H9 (cell line): ENCODE results near the gene CHMP3. TPM values are rescaled to one million over a fixed set of nuclear protein-coding genes. Genes with fewer than 3 reads are reported as not detected.

Experiments
- DNase-seq: peaks from one replicate; pipeline ENCODE4 v3.0.0-alpha.2; 2017
- H2AFZ ChIP-seq: one replicate; pipeline ENCODE4 v1.6.1; 2013; ENCODE audit warnings: mild to moderate bottlenecking, low read length, control low read depth, moderate library complexity
- H2AK5ac ChIP-seq: 2 replicates; pipeline ENCODE4 v1.6.1; 2013; ENCODE audit warnings: low read length, control low read depth, mixed read lengths; ENCODE audit not compliant: insufficient read length
- H2BK120ac ChIP-seq: one replicate; pipeline ENCODE4 v1.6.1; 2013; ENCODE audit warnings: low read depth, mild to moderate bottlenecking, low read length, control low read depth, inconsistent platforms; ENCODE audit not compliant: poor library complexity, severe bottlenecking
- H2BK12ac ChIP-seq: 2 replicates; pipeline ENCODE4 v1.6.1; 2013; ENCODE audit warnings: low read length, control low read depth, mixed read lengths, low read depth; ENCODE audit not compliant: insufficient read length
- H2BK15ac ChIP-seq: 2 replicates; pipeline ENCODE4 v1.6.1; 2013; ENCODE audit warnings: low read depth, low read length, control low read depth
- H2BK20ac ChIP-seq: one replicate; pipeline ENCODE4 v1.6.1; 2013; ENCODE audit warnings: low read depth, mild to moderate bottlenecking, low read length, control low read depth, inconsistent platforms; ENCODE audit not compliant: poor library complexity, severe bottlenecking
- H2BK5ac ChIP-seq: 2 replicates; pipeline ENCODE4 v1.6.1; 2013; ENCODE audit warnings: low read length, control low read depth, mixed read lengths; ENCODE audit not compliant: insufficient read length
- H3K14ac ChIP-seq: 2 replicates; pipeline ENCODE4 v1.6.1; 2013; ENCODE audit warnings: low read length, control low read depth; ENCODE audit not compliant: insufficient read depth
- H3K18ac ChIP-seq: 2 replicates; pipeline ENCODE4 v1.6.1; 2013; ENCODE audit warnings: low read depth, mild to moderate bottlenecking, mixed read lengths, low read length, control low read depth; ENCODE audit not compliant: insufficient read length
- H3K23ac ChIP-seq: 2 replicates; pipeline ENCODE4 v1.6.1; 2013; ENCODE audit warnings: low read length, control low read depth, mixed read lengths, low read depth; ENCODE audit not compliant: insufficient read length
- H3K23me2 ChIP-seq: 2 replicates; pipeline ENCODE4 v1.6.1; 2013; ENCODE audit warnings: low read depth, mild to moderate bottlenecking, mixed read lengths, low read length, control low read depth; ENCODE audit not compliant: insufficient read length, poor library complexity, severe bottlenecking
- H3K27ac ChIP-seq: 2 replicates; pipeline ENCODE4 v1.5.1; 2013; ENCODE audit warnings: low read length, control low read depth, mixed read lengths, low read depth; ENCODE audit not compliant: insufficient read length
- H3K27me3 ChIP-seq: 2 replicates; pipeline ENCODE4 v1.6.1; 2013; ENCODE audit warnings: low read length, control low read depth, inconsistent platforms; ENCODE audit not compliant: insufficient read depth
- H3K4ac ChIP-seq: 2 replicates; pipeline ENCODE4 v1.6.1; 2013; ENCODE audit warnings: low read depth, mild to moderate bottlenecking, control low read depth, inconsistent platforms, low read length, moderate library complexity
- H3K4me1 ChIP-seq: 2 replicates; pipeline ENCODE4 v1.6.1; 2013; ENCODE audit warnings: low read length, control low read depth, inconsistent platforms; ENCODE audit not compliant: insufficient read depth
- H3K4me2 ChIP-seq: 2 replicates; pipeline ENCODE4 v1.6.1; 2013; ENCODE audit warnings: low read length, control low read depth, mixed read lengths; ENCODE audit not compliant: insufficient read length, insufficient read depth
- H3K56ac ChIP-seq: 2 replicates; pipeline ENCODE4 v1.6.1; 2013; ENCODE audit warnings: low read depth, mild to moderate bottlenecking, mixed read lengths, low read length, control low read depth; ENCODE audit not compliant: insufficient read length
- H3K79me1 ChIP-seq: 2 replicates; pipeline ENCODE4 v1.6.1; 2013; ENCODE audit warnings: low read depth, mild to moderate bottlenecking, moderate library complexity, low read length, control low read depth, inconsistent platforms; ENCODE audit not compliant: insufficient read depth, poor library complexity, severe bottlenecking
- H3K79me2 ChIP-seq: 2 replicates; pipeline ENCODE4 v1.6.1; 2013; ENCODE audit warnings: low read length, control low read depth, inconsistent platforms; ENCODE audit not compliant: insufficient read depth
- H3K9ac ChIP-seq: 2 replicates; pipeline ENCODE4 v1.6.1; 2013; ENCODE audit warnings: low read length, control low read depth, mixed read lengths; ENCODE audit not compliant: insufficient read length; ENCODE audit errors: extremely low read depth
- H3K9me3 ChIP-seq: one replicate; pipeline ENCODE4 v1.6.1; 2013; ENCODE audit warnings: low read depth, low read length, inconsistent platforms; ENCODE audit not compliant: control insufficient read depth
- H3T11ph ChIP-seq: one replicate; pipeline ENCODE4 v1.6.1; 2013; ENCODE audit warnings: mild to moderate bottlenecking, low read length, control low read depth, inconsistent platforms
- H4K20me1 ChIP-seq: one replicate; pipeline ENCODE4 v1.6.1; 2013; ENCODE audit not compliant: control insufficient read depth, insufficient read length, insufficient read depth
- H4K5ac ChIP-seq: 2 replicates; pipeline ENCODE4 v1.6.1; 2013; ENCODE audit warnings: low read depth, mild to moderate bottlenecking, mixed read lengths, low read length, control low read depth; ENCODE audit not compliant: insufficient read length
- H4K8ac ChIP-seq: replicated peaks from 2 replicates; pipeline ENCODE4 v1.6.1; 2013; ENCODE audit warnings: low read length, control low read depth, mixed read lengths, low read depth; ENCODE audit not compliant: insufficient read length
- H4K91ac ChIP-seq: 2 replicates; pipeline ENCODE4 v1.6.1; 2013; ENCODE audit warnings: low read depth, mild to moderate bottlenecking, moderate library complexity, mixed read lengths, low read length, control low read depth; ENCODE audit not compliant: insufficient read length
- H3K27ac Mint-ChIP-seq, 3 experiments: 2 replicates in 2 of 3; 3 replicates in 1 of 3; pipeline ENCODE4 v1.8.0; 2020 to 2021; ENCODE audit warnings: mixed read lengths in 3 of 3, mild to moderate bottlenecking in 1 of 3, moderate library complexity in 1 of 3
- H3K27me3 Mint-ChIP-seq: 2 replicates; pipeline ENCODE4 v1.8.0; 2021; ENCODE audit warnings: low read depth, mild to moderate bottlenecking, moderate library complexity, mixed read lengths
- H3K36me3 Mint-ChIP-seq, 3 experiments: 2 replicates in 2 of 3; 3 replicates in 1 of 3; pipeline ENCODE4 v1.8.0; 2020 to 2021; ENCODE audit warnings: low read depth in 3 of 3, mixed read lengths in 3 of 3; ENCODE audit not compliant: insufficient read depth in 1 of 3
- H3K4me1 Mint-ChIP-seq, 2 experiments: 2 replicates each; pipeline ENCODE4 v1.8.0; 2020; ENCODE audit warnings: mixed read lengths in 2 of 2
- H3K4me3 Mint-ChIP-seq, 2 experiments: 2 replicates in 1 of 2; 3 replicates in 1 of 2; pipeline ENCODE4 v1.8.0; 2020 to 2021; ENCODE audit warnings: mild to moderate bottlenecking in 2 of 2, mixed read lengths in 2 of 2, moderate library complexity in 1 of 2
- H3K9me3 Mint-ChIP-seq, 2 experiments: 2 replicates in 1 of 2; 3 replicates in 1 of 2; pipeline ENCODE4 v1.8.0; 2020; ENCODE audit warnings: mild to moderate bottlenecking in 2 of 2, mixed read lengths in 2 of 2, moderate library complexity in 1 of 2
- CTCF ChIP-seq: fragments of 200-600 bp; sonication (generic); conservative IDR thresholded peaks from 3 replicates; pipeline ENCODE4 v1.8.0; 2021; ENCODE audit warnings: antibody characterized with exemption, mild to moderate bottlenecking
- total RNA-seq: library from RNA; stranded (reverse); gene quantifications from 2 replicates; pipeline ENCODE4 v1.2.1, GENCODE V29; 2021

The CHMP3 gene
- total RNA-seq, 1 experiment from 2014 or later = 28.8 TPM

DNA sequence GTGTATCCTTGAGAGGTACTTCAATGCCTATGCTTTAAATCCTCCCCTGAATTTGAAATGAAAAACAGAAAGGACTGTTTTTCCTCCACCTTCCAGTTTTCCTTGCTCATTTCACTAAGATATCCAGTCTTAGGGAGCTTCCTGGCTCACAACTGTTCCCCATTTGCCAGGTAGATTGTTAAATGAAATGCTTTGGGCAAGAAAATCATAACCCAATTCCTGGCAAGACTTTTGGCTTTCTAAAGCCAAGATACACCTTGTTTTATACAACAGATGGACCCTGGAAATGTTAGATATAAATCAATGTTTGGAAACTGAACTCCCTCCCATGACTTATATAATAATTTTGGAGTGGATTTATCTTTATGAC is 3.6 kb upstream of the CHMP3 start:
- no peaks in the 10 kb centered on the region; the same call in 1 of the 2 replicates for H3K4me1 ChIP-seq
- Mint-ChIP-seq H3K27me3 (peaks cover 25% of the 10 kb centered on the region), H3K36me3 (peaks cover 0 to 10% (median 4%) of the 10 kb centered on the region in 3 experiments; a peak in 3 of 7 replicates)

More for the DNA sequence above, 3.6 kb upstream of the CHMP3 start:
- Histone ChIP-seq H2BK15ac (no peak overlapping the region), H3K18ac (no peak overlapping the region), H2BK20ac (no peak overlapping the region), H3K79me1 (no peaks in the 10 kb centered on the region), H3K14ac (no peak overlapping the region), H3K56ac (no peak overlapping the region), H3K23me2 (peaks cover 6% of the 10 kb centered on the region), H4K5ac (no peak overlapping the region), H3T11ph (no peak overlapping the region), H3K79me2 (no peaks in the 10 kb centered on the region), H3K4ac (no peak overlapping the region), H2BK12ac (no peak overlapping the region), H2AFZ (no peak overlapping the region), H4K20me1 (no peaks in the 10 kb centered on the region), H2BK5ac (no peak overlapping the region), H3K27me3 (no peaks in the 10 kb centered on the region), H3K23ac (no peak overlapping the region), H2BK120ac (no peak overlapping the region), H3K9ac (no peak overlapping the region), H2AK5ac (no peak overlapping the region), H4K8ac (no peak overlapping the region), H3K4me2 (no peak overlapping the region), H4K91ac (no peak overlapping the region), H3K9me3 (no peaks in the 10 kb centered on the region), H3K27ac (no peak overlapping the region)
- Mint-ChIP-seq H3K4me3 (no peak overlapping the region), H3K27ac (no peak overlapping the region), H3K9me3 (peaks cover 4 to 12% of the 10 kb centered on the region in 2 experiments; a peak in 4 of 5 replicates), H3K4me1 (peaks cover 11 to 13% of the 10 kb centered on the region in 2 experiments)
- no peak for DNase-seq
- TF ChIP-seq CTCF = no peak
